Liver (tissue), 2 donors: ENCODE results near the gene NELL1.

Experiments used
- CTCF ChIP-seq: fragments of 150-350 bp; IDR thresholded peaks from 2 replicates; pipeline ENCODE4 v1.5.1; 2017; ENCODE audit warnings: improper control_type of control experiment, low read depth, low read length; ENCODE audit not compliant: missing input control
- YY1 ChIP-seq: IDR thresholded peaks from 2 replicates; pipeline ENCODE4 v1.6.1; 2016; ENCODE audit warnings: antibody characterized with exemption, mild to moderate bottlenecking
- donor health status: healthy.

GRCh38 chr11:21396342-21397008, 727.1 kb downstream of the NELL1 start:
- no peak for TF ChIP-seq CTCF
- no peak for TF ChIP-seq YY1
